Panc1 (cell line): Measurements from ENCODE around the gene MGME1. TPM values are rescaled to one million over a fixed set of nuclear protein-coding genes. Genes with fewer than 3 reads are reported as not detected.

Experiments
- ATAC-seq: fragments of 200-7000 bp; cut with Tn5 transposase; 2 replicates; pipeline ENCODE4 v1.9.1; 2020; ENCODE audit warnings: mild to moderate bottlenecking, moderate library complexity
- BruUV-seq: library from RNA; stranded (reverse); fragments of 400-500 nt; replicated peaks from 2 replicates; lab custom pipeline; 2021; lab: Mats Ljungman, UMichigan
- CTCF ChIA-PET: fragments of 300-600 bp; sonication (Branson Sonifier 250); formaldehyde crosslinking; loops from one replicate; lab custom pipeline; 2022; ENCODE audit warnings: antibody characterized with exemption; lab: Charles Lee
- POLR2A ChIA-PET: fragments of 300-600 bp; sonication (Branson Sonifier 250); formaldehyde crosslinking; loops from one replicate; lab custom pipeline; 2022; ENCODE audit warnings: antibody characterized with exemption; lab: Charles Lee
- DNase-seq: peaks from one replicate; pipeline ENCODE4 v3.0.0-alpha.2; 2010; ENCODE audit warnings: low read depth, low spot score
- H3K27ac ChIP-seq: 2 replicates; pipeline ENCODE4 v1.5.1; 2011; ENCODE audit warnings: mild to moderate bottlenecking, low read length, inconsistent platforms
- H3K27me3 ChIP-seq: fragments of 200-500 bp; sonication (Bioruptor generic); 2 replicates; pipeline ENCODE4 v1.6.0; 2014; ENCODE audit warnings: low read length, inconsistent platforms; ENCODE audit not compliant: control insufficient read depth, insufficient read depth
- H3K36me3 ChIP-seq: fragments of 200-500 bp; sonication (Bioruptor generic); 2 replicates; pipeline ENCODE4 v1.5.1; 2014; ENCODE audit warnings: inconsistent platforms, mild to moderate bottlenecking, low read length, moderate library complexity; ENCODE audit not compliant: control insufficient read depth, insufficient read depth
- H3K4me1 ChIP-seq: 2 replicates; pipeline ENCODE4 v1.5.1; 2011; ENCODE audit warnings: inconsistent platforms, mild to moderate bottlenecking, low read length, moderate library complexity; ENCODE audit not compliant: control insufficient read depth, insufficient read depth
- H3K4me3 ChIP-seq, 2 experiments: 2 replicates each; pipeline ENCODE4 v1.5.1; 2011 to 2012; ENCODE audit warnings: low read depth in 2 of 2, low read length in 2 of 2, mild to moderate bottlenecking in 2 of 2, inconsistent platforms in 1 of 2, moderate library complexity in 1 of 2
- H3K9me3 ChIP-seq: fragments of 200-500 bp; sonication (Bioruptor generic); 2 replicates; pipeline ENCODE4 v1.5.1; 2014; ENCODE audit warnings: low read depth, mild to moderate bottlenecking, inconsistent platforms, low read length, moderate library complexity; ENCODE audit not compliant: control insufficient read depth, insufficient read depth
- POLR2AphosphoS5 ChIP-seq: IDR thresholded peaks from 2 replicates; pipeline ENCODE4 v1.6.1; 2012; ENCODE audit warnings: mild to moderate bottlenecking, low read depth, low read length, moderate library complexity
- SIN3A ChIP-seq: IDR thresholded peaks from 2 replicates; pipeline ENCODE4 v1.6.1; 2012; ENCODE audit warnings: low read depth, mild to moderate bottlenecking, low read length, moderate library complexity, borderline replicate concordance; ENCODE audit not compliant: insufficient read depth
- TCF7L2 ChIP-seq: IDR thresholded peaks from 2 replicates; pipeline ENCODE4 v1.6.1; 2011; ENCODE audit warnings: mild to moderate bottlenecking, low read depth, low read length, inconsistent platforms
- in situ Hi-C: cut with HindIII; loops from 2 replicates; pipeline ENCODE4 v1.10.0; 2016; ENCODE audit warnings: low sequenced_read_pairs, low pct_unique_long_range_greater_than_20kb
- intact Hi-C: fragments of 100-400 bp; cut with micrococcal nuclease; formaldehyde crosslinking; loops from one replicate; pipeline ENCODE4 v1.10.0; 2022; ENCODE audit not compliant: unreplicated experiment
- total RNA-seq: library from RNA; stranded (reverse); gene quantifications from one replicate; pipeline ENCODE4 v1.2.1, GENCODE V29; 2021; ENCODE audit not compliant: unreplicated experiment
- TF ChIP-seq, protein P1 (sequence below), 2 experiments: IDR thresholded peaks; 2 replicates each; pipeline ENCODE4 v1.6.1; 2011 to 2012; ENCODE audit warnings: low read depth in 2 of 2, control low read depth in 1 of 2, low read length in 1 of 2, mild to moderate bottlenecking in 1 of 2, moderate library complexity in 1 of 2; ENCODE audit not compliant: insufficient read depth in 1 of 2
- TF ChIP-seq, protein P2 (sequence below): fragments of 450-650 bp; IDR thresholded peaks from 2 replicates; pipeline ENCODE4 v1.5.1; 2017; ENCODE audit warnings: mild to moderate bottlenecking

MGME1 gene
- total RNA-seq, 1 experiment from 2014 or later, result 27.0 TPM

DNA sequence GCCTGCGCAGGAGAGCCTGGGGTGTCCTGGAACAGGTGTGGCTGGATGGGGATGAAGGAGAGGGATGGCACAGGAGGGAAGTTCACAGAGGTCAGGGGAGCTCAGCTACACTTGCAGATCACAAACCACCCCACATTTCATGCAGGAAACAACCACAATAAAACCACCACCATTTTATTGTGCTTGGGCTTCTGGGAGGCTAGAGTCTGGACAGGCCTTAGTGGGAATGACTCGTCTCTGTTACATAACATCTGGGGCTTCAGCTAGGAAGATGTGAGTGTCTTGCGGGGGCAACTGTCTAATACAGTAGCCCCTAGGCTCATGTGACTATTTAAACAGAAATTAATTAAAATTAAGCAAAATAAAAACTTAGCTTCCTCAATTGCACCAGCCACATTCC is 33.6 kb upstream of the MGME1 start:
- POLR2A ChIA-PET, result no interaction called here
- Histone ChIP-seq H3K4me1 (peaks cover 24% of the 10 kb centered on the region), H3K36me3 (no peaks in the 10 kb centered on the region), H3K4me3 (no peak overlapping the region), H3K9me3 (no peaks in the 10 kb centered on the region), H3K27me3 (no peaks in the 10 kb centered on the region), H3K27ac (no peak overlapping the region)
- ATAC-seq, result no peak
- TF ChIP-seq POLR2AphosphoS5 (no peak), TCF7L2 (no peak), SIN3A (no peak)
- TF ChIP-seq, protein P1, sequence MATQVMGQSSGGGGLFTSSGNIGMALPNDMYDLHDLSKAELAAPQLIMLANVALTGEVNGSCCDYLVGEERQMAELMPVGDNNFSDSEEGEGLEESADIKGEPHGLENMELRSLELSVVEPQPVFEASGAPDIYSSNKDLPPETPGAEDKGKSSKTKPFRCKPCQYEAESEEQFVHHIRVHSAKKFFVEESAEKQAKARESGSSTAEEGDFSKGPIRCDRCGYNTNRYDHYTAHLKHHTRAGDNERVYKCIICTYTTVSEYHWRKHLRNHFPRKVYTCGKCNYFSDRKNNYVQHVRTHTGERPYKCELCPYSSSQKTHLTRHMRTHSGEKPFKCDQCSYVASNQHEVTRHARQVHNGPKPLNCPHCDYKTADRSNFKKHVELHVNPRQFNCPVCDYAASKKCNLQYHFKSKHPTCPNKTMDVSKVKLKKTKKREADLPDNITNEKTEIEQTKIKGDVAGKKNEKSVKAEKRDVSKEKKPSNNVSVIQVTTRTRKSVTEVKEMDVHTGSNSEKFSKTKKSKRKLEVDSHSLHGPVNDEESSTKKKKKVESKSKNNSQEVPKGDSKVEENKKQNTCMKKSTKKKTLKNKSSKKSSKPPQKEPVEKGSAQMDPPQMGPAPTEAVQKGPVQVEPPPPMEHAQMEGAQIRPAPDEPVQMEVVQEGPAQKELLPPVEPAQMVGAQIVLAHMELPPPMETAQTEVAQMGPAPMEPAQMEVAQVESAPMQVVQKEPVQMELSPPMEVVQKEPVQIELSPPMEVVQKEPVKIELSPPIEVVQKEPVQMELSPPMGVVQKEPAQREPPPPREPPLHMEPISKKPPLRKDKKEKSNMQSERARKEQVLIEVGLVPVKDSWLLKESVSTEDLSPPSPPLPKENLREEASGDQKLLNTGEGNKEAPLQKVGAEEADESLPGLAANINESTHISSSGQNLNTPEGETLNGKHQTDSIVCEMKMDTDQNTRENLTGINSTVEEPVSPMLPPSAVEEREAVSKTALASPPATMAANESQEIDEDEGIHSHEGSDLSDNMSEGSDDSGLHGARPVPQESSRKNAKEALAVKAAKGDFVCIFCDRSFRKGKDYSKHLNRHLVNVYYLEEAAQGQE (IDR thresholded peaks at IDR 0.05; ENCODE audit: insufficient read depth in 1 of 2, low read depth in 2 of 2, low read length in 1 of 2), result no peak
- TF ChIP-seq, protein P2, sequence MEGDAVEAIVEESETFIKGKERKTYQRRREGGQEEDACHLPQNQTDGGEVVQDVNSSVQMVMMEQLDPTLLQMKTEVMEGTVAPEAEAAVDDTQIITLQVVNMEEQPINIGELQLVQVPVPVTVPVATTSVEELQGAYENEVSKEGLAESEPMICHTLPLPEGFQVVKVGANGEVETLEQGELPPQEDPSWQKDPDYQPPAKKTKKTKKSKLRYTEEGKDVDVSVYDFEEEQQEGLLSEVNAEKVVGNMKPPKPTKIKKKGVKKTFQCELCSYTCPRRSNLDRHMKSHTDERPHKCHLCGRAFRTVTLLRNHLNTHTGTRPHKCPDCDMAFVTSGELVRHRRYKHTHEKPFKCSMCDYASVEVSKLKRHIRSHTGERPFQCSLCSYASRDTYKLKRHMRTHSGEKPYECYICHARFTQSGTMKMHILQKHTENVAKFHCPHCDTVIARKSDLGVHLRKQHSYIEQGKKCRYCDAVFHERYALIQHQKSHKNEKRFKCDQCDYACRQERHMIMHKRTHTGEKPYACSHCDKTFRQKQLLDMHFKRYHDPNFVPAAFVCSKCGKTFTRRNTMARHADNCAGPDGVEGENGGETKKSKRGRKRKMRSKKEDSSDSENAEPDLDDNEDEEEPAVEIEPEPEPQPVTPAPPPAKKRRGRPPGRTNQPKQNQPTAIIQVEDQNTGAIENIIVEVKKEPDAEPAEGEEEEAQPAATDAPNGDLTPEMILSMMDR, result no peak
- intact Hi-C loops (no loop called here), in situ Hi-C loops (no loop called here)
- no TSS peak for BruUV-seq
- CTCF ChIA-PET, result no interaction called here
- no peak for DNase-seq

DNA sequence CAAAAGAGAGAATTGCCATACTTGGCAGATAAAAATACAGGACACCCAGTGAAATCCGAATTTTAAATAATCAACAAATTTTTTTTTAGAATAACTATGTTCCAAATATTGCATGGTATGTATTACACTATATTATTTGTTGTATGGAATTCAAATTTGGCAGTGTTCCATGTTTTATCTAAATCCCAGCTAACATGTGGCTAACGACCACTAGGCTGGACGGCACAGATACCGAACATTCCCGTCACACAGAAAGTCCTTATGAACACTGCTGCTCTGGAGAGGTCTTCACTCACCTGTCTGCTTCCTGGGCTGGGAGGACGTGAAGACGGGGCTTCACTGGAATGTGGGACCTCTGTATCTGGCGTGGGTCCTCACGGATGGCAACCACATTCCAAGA is 33.1 kb upstream of the MGME1 start:
- no peaks in the 10 kb centered on the region for H3K9me3 ChIP-seq
- peaks cover 30% of the 10 kb centered on the region for H3K4me1 ChIP-seq
- ChIA-PET POLR2A (no interaction called here), CTCF (no interaction called here)
- no peaks in the 10 kb centered on the region for H3K36me3 ChIP-seq
- TF ChIP-seq TCF7L2 (no peak), POLR2AphosphoS5 (no peak), SIN3A (no peak)
- TF ChIP-seq, protein P2, result no peak
- TF ChIP-seq, protein P1 (IDR thresholded peaks at IDR 0.05; ENCODE audit: insufficient read depth in 1 of 2, low read depth in 2 of 2, low read length in 1 of 2), result no peak
- H3K27ac ChIP-seq, result no peak overlapping the region
- in situ Hi-C loops (no loop called here), intact Hi-C loops (no loop called here)
- no peak for ATAC-seq
- DNase-seq, result no peak
- no peak overlapping the region for H3K4me3 ChIP-seq
- BruUV-seq, result no TSS peak
- no peaks in the 10 kb centered on the region for H3K27me3 ChIP-seq
